NB4 (cell line): ENCODE results near the gene EPB41L3.

Experiments used
- DNase-seq: peaks from one replicate; pipeline ENCODE4 v3.0.0; 2010; ENCODE audit warnings: low read depth
- H3K4me3 ChIP-seq: one replicate; pipeline ENCODE4 v1.5.1; 2011; ENCODE audit warnings: mild to moderate bottlenecking, low read depth, low read length, moderate library complexity
- MYC ChIP-seq: IDR thresholded peaks from 2 replicates; pipeline ENCODE4 v1.6.1; 2011; ENCODE audit warnings: low read depth, low read length
- POLR2A ChIP-seq: IDR thresholded peaks from 2 replicates; pipeline ENCODE4 v1.6.1; 2011; ENCODE audit warnings: mild to moderate bottlenecking; ENCODE audit not compliant: insufficient read length; ENCODE audit errors: extremely low read depth
- TF ChIP-seq, protein P1 (sequence below): IDR thresholded peaks from 2 replicates; pipeline ENCODE4 v1.6.1; 2011; ENCODE audit warnings: low read depth, low read length
- TF ChIP-seq, protein P2 (sequence below): IDR thresholded peaks from one replicate; pipeline ENCODE4 v1.5.1; 2012; ENCODE audit warnings: low read depth, low read length

The EPB41L3 gene

DNA sequence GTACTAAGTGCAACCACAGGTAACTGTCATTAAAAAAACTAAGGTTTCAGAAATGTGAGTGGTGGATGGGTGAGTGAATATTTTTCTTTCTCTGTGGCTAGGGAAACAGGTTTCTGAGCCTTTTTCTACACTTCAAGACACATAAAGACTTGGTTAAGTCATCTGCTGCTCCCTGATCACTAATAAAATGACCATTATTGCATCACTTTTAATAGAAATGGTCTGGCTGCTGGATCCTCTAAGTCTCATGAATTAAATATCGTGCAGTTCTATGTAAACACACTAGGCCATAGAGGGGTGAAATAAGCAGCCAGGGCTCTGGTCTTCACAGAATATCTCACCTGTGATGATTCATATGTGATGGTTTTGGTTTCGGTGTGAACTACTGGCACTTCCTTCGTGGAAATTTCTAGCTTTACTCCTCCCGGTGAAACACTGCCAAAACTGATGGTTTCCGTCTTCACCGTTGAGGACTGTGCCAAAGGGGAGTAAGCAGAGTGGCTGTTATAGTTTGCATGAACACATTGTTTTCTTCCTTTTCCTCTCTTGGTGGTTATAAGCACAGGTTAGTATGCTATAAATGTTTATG lies 147.8 kb downstream of the EPB41L3 start:
- no peak for TF ChIP-seq POLR2A
- TF ChIP-seq, protein P1, sequence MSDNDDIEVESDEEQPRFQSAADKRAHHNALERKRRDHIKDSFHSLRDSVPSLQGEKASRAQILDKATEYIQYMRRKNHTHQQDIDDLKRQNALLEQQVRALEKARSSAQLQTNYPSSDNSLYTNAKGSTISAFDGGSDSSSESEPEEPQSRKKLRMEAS: no peak
- TF ChIP-seq MYC: no peak
- TF ChIP-seq, protein P2, sequence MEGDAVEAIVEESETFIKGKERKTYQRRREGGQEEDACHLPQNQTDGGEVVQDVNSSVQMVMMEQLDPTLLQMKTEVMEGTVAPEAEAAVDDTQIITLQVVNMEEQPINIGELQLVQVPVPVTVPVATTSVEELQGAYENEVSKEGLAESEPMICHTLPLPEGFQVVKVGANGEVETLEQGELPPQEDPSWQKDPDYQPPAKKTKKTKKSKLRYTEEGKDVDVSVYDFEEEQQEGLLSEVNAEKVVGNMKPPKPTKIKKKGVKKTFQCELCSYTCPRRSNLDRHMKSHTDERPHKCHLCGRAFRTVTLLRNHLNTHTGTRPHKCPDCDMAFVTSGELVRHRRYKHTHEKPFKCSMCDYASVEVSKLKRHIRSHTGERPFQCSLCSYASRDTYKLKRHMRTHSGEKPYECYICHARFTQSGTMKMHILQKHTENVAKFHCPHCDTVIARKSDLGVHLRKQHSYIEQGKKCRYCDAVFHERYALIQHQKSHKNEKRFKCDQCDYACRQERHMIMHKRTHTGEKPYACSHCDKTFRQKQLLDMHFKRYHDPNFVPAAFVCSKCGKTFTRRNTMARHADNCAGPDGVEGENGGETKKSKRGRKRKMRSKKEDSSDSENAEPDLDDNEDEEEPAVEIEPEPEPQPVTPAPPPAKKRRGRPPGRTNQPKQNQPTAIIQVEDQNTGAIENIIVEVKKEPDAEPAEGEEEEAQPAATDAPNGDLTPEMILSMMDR: no peak
- DNase-seq: no peak
- H3K4me3 ChIP-seq: no peak overlapping the region

DNA sequence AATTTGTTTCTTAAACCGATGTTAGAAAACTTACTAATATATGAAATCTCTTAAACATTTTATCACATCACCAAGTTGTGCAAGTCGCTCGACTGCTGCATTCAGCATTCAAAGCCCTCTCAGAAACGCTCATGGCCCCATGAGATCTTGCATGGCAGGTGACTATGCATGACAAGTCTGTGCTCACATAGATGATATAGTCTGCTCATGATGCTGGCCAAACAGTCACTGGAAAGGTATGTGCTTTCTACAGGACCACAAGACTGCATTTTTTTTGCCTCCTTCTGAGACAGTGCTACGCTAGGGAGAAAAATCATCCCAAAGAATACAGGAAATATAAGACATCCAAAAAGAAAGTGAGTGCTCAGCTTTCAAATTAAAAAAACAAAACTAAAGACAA lies 150.0 kb downstream of the EPB41L3 start:
- no peak overlapping the region for H3K4me3 ChIP-seq
- TF ChIP-seq, protein P2: no peak
- no peak for TF ChIP-seq POLR2A
- no peak for TF ChIP-seq MYC
- TF ChIP-seq, protein P1: no peak
- no peak for DNase-seq

DNA sequence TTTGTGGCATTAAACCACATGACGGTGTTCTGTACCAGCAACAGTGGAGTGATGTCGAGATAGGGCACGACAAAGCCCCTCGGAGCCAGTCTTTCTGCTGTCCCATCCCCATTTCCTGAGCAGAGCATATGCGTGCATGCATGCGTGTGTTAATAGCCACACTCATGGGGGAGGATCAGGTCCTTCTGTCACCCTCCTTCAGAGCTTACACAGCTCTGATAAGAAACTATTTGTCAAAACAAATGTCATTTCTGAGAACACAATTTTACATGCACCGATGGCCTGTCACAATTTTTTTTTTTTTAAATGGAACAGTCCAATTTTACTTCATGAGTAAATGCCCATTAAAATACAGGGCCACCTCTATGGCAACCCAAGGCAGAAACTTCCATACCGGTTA lies 152.4 kb downstream of the EPB41L3 start:
- no peak for TF ChIP-seq POLR2A
- TF ChIP-seq, protein P1: no peak
- no peak for TF ChIP-seq MYC
- TF ChIP-seq, protein P2: no peak
- H3K4me3 ChIP-seq: no peak overlapping the region
- no peak for DNase-seq

DNA sequence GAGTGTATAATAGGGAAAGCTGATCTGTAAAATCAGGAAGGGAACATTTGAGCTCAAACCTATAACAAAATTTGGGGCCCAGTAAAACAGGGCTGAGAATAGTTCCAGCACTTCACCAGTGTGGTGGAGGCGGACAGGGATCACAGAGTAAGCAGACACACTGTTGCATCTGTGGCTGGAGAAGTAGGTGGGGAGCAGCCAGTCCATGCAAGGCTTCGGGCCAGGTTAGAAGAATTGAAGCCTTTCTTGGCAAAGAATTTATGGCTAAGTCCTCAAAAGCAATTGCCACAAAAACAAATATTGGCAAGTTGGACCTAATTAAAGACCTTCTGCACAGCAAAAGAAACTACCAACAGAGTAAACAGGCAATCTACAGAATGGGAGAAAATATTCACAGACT lies 154.4 kb downstream of the EPB41L3 start:
- no peak overlapping the region for H3K4me3 ChIP-seq
- TF ChIP-seq MYC (no peak), POLR2A (no peak)
- TF ChIP-seq, protein P1: no peak
- TF ChIP-seq, protein P2: no peak

DNA sequence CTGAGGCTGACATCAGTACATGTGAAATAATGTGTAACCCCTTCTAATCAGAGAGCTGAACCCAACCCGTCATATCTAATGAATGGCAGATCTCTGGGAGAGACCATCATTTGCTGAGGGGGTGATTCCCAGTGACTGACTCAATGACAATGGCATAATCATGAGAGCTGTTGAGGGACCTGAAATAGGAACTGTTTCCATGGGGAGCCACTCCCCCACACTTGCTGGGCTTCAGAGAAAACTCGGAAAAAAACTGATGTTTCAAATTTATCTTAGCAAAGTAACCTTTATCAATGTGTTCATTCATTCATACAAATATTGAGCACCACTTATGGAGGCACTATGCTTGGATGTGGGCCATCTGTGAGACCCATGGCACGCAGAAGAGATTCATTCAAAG lies 154.9 kb downstream of the EPB41L3 start:
- no peak overlapping the region for H3K4me3 ChIP-seq
- TF ChIP-seq, protein P1: no peak
- TF ChIP-seq MYC (no peak), POLR2A (no peak)
- TF ChIP-seq, protein P2: no peak
- no peak for DNase-seq

More for the DNA sequence above, 154.4 kb downstream of the EPB41L3 start:
- DNase-seq: no peak

DNA sequence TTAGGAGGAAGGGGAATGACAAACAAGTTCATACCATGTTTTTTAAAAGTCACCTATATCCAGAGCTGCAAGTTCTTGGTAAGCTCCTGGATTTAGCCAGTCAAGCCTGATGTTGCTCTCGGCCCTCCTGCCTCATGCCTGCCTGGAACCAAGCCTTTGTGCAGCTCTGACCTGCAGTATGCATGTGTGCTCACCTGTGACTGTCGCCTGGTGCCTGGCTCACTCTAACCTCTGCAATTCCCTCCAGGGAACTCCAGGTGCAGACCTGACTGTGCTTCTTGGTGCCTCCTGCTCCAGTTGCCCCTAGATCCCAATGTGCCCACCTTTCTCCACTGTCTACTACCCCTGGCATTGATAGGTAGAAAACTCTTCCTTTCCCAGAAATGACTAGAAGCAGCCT lies 163.2 kb downstream of the EPB41L3 start:
- no peak for DNase-seq
- H3K4me3 ChIP-seq: no peak overlapping the region
- TF ChIP-seq POLR2A (no peak), MYC (no peak)
- TF ChIP-seq, protein P2: no peak
- TF ChIP-seq, protein P1: no peak
